Measurements from ENCODE around the gene MAP1LC3A. TPM values are rescaled to one million over a fixed set of nuclear protein-coding genes. Genes with fewer than 3 reads are reported as not detected.

Gene MAP1LC3A
- total RNA-seq, 4 donors from 2014 or later: 7.5 to 24.6 (median 19.4) TPM

DNA sequence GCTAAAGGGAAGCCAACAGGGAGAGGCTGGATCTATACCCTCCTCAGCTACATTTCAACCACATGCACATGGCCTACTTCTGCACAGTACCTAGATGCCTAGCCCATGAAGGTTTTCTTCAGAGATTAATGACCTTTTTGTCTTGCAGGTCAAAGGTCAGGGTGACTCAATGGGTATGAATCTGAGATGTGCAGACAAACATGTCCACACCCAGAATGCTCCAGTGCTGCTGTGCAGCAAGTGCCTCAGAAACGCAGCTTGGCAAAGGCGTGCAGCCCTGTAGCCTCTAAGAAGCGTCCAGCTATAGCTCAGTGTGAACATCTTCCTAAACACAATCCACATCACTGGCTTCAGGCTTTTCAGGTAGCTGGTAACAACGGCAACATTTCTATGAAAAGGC is 24.4 kb downstream of the MAP1LC3A start:
- peak overlapping the region in 3 of 4 donors; percentile 42 to 79 (median 77) for H3K27ac ChIP-seq
- H3K9me3 ChIP-seq: no peaks in the 10 kb centered on the region
- H3K4me1 ChIP-seq: peaks cover 12 to 57% (median 47%) of the 10 kb centered on the region in 3 donors
- TF ChIP-seq POLR2A (IDR thresholded peaks at IDR 0.05): no peak
- TF ChIP-seq, protein P1, sequence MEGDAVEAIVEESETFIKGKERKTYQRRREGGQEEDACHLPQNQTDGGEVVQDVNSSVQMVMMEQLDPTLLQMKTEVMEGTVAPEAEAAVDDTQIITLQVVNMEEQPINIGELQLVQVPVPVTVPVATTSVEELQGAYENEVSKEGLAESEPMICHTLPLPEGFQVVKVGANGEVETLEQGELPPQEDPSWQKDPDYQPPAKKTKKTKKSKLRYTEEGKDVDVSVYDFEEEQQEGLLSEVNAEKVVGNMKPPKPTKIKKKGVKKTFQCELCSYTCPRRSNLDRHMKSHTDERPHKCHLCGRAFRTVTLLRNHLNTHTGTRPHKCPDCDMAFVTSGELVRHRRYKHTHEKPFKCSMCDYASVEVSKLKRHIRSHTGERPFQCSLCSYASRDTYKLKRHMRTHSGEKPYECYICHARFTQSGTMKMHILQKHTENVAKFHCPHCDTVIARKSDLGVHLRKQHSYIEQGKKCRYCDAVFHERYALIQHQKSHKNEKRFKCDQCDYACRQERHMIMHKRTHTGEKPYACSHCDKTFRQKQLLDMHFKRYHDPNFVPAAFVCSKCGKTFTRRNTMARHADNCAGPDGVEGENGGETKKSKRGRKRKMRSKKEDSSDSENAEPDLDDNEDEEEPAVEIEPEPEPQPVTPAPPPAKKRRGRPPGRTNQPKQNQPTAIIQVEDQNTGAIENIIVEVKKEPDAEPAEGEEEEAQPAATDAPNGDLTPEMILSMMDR (IDR thresholded peaks at IDR 0.05): no peak
- DNase-seq: no peak
- H3K4me3 ChIP-seq: no peak overlapping the region
- peaks cover 5 to 58% (median 6%) of the 10 kb centered on the region in 3 donors for H3K36me3 ChIP-seq
- no peaks in the 10 kb centered on the region for H3K27me3 ChIP-seq
- intact Hi-C loops (cut with DNase I): loop anchor here (5.0 kb wide), 1 partner anchor 124 kb away; no protein-coding TSS in a partner anchor
- WGBS, 2 donors: 70% methylated on average over 3 of the region's 4 CpGs; no CpG with 5 or more reads in 1 of the 2 donors

GRCh38 chr20:34583544-34583943 is 25.0 kb downstream of the MAP1LC3A start:
- H3K27me3 ChIP-seq: no peaks in the 10 kb centered on the region
- peaks cover 10 to 50% (median 42%) of the 10 kb centered on the region in 3 donors for H3K4me1 ChIP-seq
- no peak for DNase-seq
- peak overlapping the region in 2 of 4 donors; percentile 77 to 79 for H3K27ac ChIP-seq
- 73 to 89% methylated on average over 5 to 6 of the region's 6 CpGs for WGBS, 2 donors
- no peak overlapping the region for H3K4me3 ChIP-seq
- intact Hi-C loops (cut with DNase I): loop anchor here (5.0 kb wide), 1 partner anchor 124 kb away; no protein-coding TSS in a partner anchor
- no peak for TF ChIP-seq POLR2A (IDR thresholded peaks at IDR 0.05)
- TF ChIP-seq, protein P1 (IDR thresholded peaks at IDR 0.05): no peak
- peaks cover 5 to 64% (median 6%) of the 10 kb centered on the region in 3 donors for H3K36me3 ChIP-seq
- H3K9me3 ChIP-seq: no peaks in the 10 kb centered on the region

- intact Hi-C loops (cut with DNase I): no loop called here
- Histone ChIP-seq H3K9me3 (no peaks in the 10 kb centered on the region), H3K27ac (no peak overlapping the region), H3K4me3 (no peak overlapping the region), H3K36me3 (peaks cover 5 to 64% (median 6%) of the 10 kb centered on the region in 3 donors), H3K4me1 (peaks cover 0 to 35% (median 29%) of the 10 kb centered on the region in 3 donors), H3K27me3 (no peaks in the 10 kb centered on the region)
- no peak for DNase-seq
- TF ChIP-seq, protein P1 (IDR thresholded peaks at IDR 0.05): no peak
- no peak for TF ChIP-seq POLR2A (IDR thresholded peaks at IDR 0.05)
- 95 to 100% methylated on average over 2 to 4 of the region's 5 CpGs for WGBS, 2 donors
Measured at GRCh38 chr20:34585019-34585418, 26.5 kb downstream of the MAP1LC3A start.

DNA sequence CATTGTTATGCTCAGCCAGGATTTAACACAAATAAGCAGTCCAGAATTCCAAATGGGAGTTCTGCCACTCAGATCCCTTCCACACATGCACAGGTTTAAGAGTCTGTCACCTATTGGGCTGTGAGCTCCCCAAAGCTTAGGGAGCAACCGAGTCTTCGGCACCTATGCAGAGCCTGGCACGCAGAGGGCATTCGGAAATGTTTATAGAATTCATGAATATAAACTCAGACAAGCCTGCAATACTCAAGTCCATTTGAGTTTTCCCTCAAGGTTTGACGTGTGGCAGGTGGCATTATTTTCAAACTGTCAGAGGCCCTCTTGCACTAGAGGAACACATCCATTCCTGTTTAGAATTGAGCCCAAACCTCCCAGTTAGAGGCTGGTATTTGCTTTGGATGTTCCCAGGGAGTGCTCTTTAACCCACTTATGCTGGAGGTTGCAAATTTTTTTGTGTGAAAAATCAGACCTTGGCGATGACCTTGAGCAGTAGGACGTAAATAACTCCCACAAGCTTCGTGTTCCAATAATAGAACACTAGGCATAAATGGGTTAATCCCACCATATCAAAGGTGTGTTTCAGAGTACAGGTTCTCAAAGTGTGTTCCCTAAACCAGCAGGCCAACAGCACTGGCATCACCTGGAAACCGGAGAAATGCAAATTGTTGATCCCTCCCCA is 28.1 kb downstream of the MAP1LC3A start:
- no peak for DNase-seq
- Histone ChIP-seq H3K4me1 (peaks cover 0 to 22% (median 19%) of the 10 kb centered on the region in 3 donors), H3K36me3 (peaks cover 5 to 58% (median 6%) of the 10 kb centered on the region in 3 donors), H3K4me3 (no peak overlapping the region), H3K9me3 (no peaks in the 10 kb centered on the region), H3K27ac (no peak overlapping the region), H3K27me3 (no peaks in the 10 kb centered on the region)
- 84% methylated on average over 5 to 9 of the region's 9 CpGs for WGBS, 2 donors
- intact Hi-C loops (cut with DNase I): no loop called here
- TF ChIP-seq, protein P1 (IDR thresholded peaks at IDR 0.05): no peak
- TF ChIP-seq POLR2A (IDR thresholded peaks at IDR 0.05): no peak

GRCh38 chr20:34595377-34596184 is 37.1 kb downstream of the MAP1LC3A start:
- Histone ChIP-seq H3K4me1 (peaks cover 0 to 16% (median 4%) of the 10 kb centered on the region in 3 donors), H3K27ac (peak overlapping the region in 2 of 4 donors; percentile 47 to 51), H3K4me3 (no peak overlapping the region), H3K9me3 (no peaks in the 10 kb centered on the region), H3K27me3 (no peaks in the 10 kb centered on the region), H3K36me3 (no peaks in the 10 kb centered on the region)
- no peak for TF ChIP-seq POLR2A (IDR thresholded peaks at IDR 0.05)
- TF ChIP-seq, protein P1 (IDR thresholded peaks at IDR 0.05): no peak
- 74% methylated on average over 9 of the region's 9 CpGs for WGBS, 2 donors
- DNase-seq: no peak
- intact Hi-C loops (cut with DNase I): no loop called here
